ENCODE data around the gene SP3. TPM values are rescaled to one million over a fixed set of nuclear protein-coding genes. Genes with fewer than 3 reads are reported as not detected.

The SP3 gene
- total and polyA plus RNA-seq, 2 experiments from 2014 or later, result 24.1 to 110 TPM

DNA sequence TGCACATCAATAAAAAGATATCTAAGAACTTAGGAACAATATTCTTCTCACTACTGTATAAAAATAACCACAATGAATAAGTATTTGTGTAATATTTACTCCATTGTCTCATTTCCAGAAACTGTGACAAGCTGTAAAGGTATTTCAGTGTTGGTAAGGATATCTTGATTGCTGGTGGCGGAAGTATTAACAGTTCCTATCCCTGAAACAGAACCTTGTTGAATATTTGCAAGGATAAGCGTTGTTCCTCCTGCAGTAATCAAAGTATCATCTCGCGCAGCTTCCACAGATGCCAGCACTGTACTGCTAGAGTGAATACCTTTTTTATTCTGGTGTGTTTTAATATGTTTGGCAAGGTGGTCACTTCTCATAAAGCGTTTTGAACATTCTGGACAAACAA lies 55.3 kb downstream of the SP3 start (continued):
- TF ChIP-seq ETS1 (IDR thresholded peaks at IDR 0.05), result no peak
- TF ChIP-seq, protein P1, sequence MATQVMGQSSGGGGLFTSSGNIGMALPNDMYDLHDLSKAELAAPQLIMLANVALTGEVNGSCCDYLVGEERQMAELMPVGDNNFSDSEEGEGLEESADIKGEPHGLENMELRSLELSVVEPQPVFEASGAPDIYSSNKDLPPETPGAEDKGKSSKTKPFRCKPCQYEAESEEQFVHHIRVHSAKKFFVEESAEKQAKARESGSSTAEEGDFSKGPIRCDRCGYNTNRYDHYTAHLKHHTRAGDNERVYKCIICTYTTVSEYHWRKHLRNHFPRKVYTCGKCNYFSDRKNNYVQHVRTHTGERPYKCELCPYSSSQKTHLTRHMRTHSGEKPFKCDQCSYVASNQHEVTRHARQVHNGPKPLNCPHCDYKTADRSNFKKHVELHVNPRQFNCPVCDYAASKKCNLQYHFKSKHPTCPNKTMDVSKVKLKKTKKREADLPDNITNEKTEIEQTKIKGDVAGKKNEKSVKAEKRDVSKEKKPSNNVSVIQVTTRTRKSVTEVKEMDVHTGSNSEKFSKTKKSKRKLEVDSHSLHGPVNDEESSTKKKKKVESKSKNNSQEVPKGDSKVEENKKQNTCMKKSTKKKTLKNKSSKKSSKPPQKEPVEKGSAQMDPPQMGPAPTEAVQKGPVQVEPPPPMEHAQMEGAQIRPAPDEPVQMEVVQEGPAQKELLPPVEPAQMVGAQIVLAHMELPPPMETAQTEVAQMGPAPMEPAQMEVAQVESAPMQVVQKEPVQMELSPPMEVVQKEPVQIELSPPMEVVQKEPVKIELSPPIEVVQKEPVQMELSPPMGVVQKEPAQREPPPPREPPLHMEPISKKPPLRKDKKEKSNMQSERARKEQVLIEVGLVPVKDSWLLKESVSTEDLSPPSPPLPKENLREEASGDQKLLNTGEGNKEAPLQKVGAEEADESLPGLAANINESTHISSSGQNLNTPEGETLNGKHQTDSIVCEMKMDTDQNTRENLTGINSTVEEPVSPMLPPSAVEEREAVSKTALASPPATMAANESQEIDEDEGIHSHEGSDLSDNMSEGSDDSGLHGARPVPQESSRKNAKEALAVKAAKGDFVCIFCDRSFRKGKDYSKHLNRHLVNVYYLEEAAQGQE (IDR thresholded peaks at IDR 0.05; ENCODE audit: unreplicated experiment), result no peak
- TF ChIP-seq NANOG (IDR thresholded peaks at IDR 0.05; ENCODE audit: borderline replicate concordance), result no peak
- TF ChIP-seq POLR2AphosphoS5 (IDR thresholded peaks at IDR 0.05; ENCODE audit: low read depth), result no peak

DNA sequence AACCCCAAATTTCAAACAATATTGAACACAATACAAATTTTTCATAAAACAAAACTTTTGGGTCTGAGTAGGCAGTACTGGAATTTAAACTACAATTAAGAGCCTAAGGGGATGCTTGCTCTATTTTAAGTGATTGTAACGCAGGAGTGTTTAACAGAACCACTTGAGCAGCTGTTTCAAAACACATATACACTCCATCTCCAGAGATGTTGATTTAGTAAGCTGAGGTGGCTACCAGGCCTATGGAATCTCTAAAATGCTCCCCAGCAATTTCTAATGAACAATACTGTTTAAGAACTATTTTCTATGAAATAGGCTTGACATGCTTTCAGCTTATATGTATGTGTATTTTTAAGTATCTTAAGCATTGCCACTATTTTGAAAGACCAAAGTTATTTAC lies 58.5 kb downstream of the SP3 start:
- Mint-ChIP-seq H3K36me3 (ENCODE audit: low read depth) (peaks cover 57% of the 10 kb centered on the region), H3K4me1 (no peaks in the 10 kb centered on the region), H3K27ac (no peak overlapping the region), H3K27me3 (ENCODE audit: insufficient read depth, low read depth, poor library complexity) (peaks cover 3% of the 10 kb centered on the region), H3K4me3 (no peak overlapping the region), H3K9me3 (no peaks in the 10 kb centered on the region)
- Histone ChIP-seq H3K9me2 (ENCODE audit: insufficient read depth) (no peaks in the 10 kb centered on the region), H3K27ac (ENCODE audit: low read depth) (no peak overlapping the region), H3K79me2 (replicated peaks; ENCODE audit: insufficient read depth) (no peaks in the 10 kb centered on the region), H3K4me1 (ENCODE audit: insufficient read depth) (no peaks in the 10 kb centered on the region), H3K36me3 (ENCODE audit: insufficient read depth) (peaks cover 3% of the 10 kb centered on the region; the same call in 1 of the 2 replicates), H3K27me3 (ENCODE audit: insufficient read depth) (no peaks in the 10 kb centered on the region), H4K20me1 (replicated peaks; ENCODE audit: insufficient read depth) (no peaks in the 10 kb centered on the region), H3F3A (replicated peaks; ENCODE audit: low read depth) (no peaks in the 10 kb centered on the region), H2AFZ (no peak overlapping the region), H3K4me3 (no peak overlapping the region), H3K4me2 (no peak overlapping the region)
- DNase-seq (ENCODE audit: low spot score) (no peak), ATAC-seq (no peak)
- TF ChIP-seq, protein P2, sequence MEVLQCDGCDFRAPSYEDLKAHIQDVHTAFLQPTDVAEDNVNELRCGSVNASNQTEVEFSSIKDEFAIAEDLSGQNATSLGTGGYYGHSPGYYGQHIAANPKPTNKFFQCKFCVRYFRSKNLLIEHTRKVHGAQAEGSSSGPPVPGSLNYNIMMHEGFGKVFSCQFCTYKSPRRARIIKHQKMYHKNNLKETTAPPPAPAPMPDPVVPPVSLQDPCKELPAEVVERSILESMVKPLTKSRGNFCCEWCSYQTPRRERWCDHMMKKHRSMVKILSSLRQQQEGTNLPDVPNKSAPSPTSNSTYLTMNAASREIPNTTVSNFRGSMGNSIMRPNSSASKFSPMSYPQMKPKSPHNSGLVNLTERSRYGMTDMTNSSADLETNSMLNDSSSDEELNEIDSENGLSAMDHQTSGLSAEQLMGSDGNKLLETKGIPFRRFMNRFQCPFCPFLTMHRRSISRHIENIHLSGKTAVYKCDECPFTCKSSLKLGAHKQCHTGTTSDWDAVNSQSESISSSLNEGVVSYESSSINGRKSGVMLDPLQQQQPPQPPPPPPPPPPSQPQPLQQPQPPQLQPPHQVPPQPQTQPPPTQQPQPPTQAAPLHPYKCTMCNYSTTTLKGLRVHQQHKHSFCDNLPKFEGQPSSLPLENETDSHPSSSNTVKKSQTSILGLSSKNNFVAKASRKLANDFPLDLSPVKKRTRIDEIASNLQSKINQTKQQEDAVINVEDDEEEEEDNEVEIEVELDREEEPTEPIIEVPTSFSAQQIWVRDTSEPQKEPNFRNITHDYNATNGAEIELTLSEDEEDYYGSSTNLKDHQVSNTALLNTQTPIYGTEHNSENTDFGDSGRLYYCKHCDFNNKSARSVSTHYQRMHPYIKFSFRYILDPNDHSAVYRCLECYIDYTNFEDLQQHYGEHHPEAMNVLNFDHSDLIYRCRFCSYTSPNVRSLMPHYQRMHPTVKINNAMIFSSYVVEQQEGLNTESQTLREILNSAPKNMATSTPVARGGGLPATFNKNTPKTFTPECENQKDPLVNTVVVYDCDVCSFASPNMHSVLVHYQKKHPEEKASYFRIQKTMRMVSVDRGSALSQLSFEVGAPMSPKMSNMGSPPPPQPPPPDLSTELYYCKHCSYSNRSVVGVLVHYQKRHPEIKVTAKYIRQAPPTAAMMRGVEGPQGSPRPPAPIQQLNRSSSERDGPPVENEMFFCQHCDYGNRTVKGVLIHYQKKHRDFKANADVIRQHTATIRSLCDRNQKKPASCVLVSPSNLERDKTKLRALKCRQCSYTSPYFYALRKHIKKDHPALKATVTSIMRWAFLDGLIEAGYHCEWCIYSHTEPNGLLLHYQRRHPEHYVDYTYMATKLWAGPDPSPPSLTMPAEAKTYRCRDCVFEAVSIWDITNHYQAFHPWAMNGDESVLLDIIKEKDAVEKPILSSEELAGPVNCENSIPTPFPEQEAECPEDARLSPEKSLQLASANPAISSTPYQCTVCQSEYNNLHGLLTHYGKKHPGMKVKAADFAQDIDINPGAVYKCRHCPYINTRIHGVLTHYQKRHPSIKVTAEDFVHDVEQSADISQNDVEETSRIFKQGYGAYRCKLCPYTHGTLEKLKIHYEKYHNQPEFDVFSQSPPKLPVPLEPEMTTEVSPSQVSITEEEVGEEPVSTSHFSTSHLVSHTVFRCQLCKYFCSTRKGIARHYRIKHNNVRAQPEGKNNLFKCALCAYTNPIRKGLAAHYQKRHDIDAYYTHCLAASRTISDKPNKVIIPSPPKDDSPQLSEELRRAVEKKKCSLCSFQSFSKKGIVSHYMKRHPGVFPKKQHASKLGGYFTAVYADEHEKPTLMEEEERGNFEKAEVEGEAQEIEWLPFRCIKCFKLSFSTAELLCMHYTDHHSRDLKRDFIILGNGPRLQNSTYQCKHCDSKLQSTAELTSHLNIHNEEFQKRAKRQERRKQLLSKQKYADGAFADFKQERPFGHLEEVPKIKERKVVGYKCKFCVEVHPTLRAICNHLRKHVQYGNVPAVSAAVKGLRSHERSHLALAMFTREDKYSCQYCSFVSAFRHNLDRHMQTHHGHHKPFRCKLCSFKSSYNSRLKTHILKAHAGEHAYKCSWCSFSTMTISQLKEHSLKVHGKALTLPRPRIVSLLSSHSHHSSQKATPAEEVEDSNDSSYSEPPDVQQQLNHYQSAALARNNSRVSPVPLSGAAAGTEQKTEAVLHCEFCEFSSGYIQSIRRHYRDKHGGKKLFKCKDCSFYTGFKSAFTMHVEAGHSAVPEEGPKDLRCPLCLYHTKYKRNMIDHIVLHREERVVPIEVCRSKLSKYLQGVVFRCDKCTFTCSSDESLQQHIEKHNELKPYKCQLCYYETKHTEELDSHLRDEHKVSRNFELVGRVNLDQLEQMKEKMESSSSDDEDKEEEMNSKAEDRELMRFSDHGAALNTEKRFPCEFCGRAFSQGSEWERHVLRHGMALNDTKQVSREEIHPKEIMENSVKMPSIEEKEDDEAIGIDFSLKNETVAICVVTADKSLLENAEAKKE (CRISPR knock-in tag; IDR thresholded peaks at IDR 0.05), result no peak
- TF ChIP-seq ETS1 (IDR thresholded peaks at IDR 0.05) (no peak), NANOG (IDR thresholded peaks at IDR 0.05; ENCODE audit: borderline replicate concordance) (no peak), ZNF114 (CRISPR knock-in tag; IDR thresholded peaks at IDR 0.05) (no peak), ZNF331 (CRISPR knock-in tag; IDR thresholded peaks at IDR 0.05; ENCODE audit: low read depth) (no peak), EZH2 (IDR thresholded peaks at IDR 0.05; ENCODE audit: low read depth, unreplicated experiment) (no peak), STAT1 (IDR thresholded peaks at IDR 0.05; ENCODE audit: unreplicated experiment) (no peak), POLR2AphosphoS5 (IDR thresholded peaks at IDR 0.05; ENCODE audit: low read depth) (no peak)
- TF ChIP-seq, protein P1 (IDR thresholded peaks at IDR 0.05; ENCODE audit: unreplicated experiment), result no peak

All from GM23338 (cell line).